ENCODE results near the gene CIC. TPM values are rescaled to one million over a fixed set of nuclear protein-coding genes. Genes with fewer than 3 reads are reported as not detected.

The CIC gene
- total and polyA plus RNA-seq, 2 of the 13 experiments (the other 11 are each of a cell fraction or from before 2014, with no cell fraction given): 5.9 to 8.0 TPM

DNA sequence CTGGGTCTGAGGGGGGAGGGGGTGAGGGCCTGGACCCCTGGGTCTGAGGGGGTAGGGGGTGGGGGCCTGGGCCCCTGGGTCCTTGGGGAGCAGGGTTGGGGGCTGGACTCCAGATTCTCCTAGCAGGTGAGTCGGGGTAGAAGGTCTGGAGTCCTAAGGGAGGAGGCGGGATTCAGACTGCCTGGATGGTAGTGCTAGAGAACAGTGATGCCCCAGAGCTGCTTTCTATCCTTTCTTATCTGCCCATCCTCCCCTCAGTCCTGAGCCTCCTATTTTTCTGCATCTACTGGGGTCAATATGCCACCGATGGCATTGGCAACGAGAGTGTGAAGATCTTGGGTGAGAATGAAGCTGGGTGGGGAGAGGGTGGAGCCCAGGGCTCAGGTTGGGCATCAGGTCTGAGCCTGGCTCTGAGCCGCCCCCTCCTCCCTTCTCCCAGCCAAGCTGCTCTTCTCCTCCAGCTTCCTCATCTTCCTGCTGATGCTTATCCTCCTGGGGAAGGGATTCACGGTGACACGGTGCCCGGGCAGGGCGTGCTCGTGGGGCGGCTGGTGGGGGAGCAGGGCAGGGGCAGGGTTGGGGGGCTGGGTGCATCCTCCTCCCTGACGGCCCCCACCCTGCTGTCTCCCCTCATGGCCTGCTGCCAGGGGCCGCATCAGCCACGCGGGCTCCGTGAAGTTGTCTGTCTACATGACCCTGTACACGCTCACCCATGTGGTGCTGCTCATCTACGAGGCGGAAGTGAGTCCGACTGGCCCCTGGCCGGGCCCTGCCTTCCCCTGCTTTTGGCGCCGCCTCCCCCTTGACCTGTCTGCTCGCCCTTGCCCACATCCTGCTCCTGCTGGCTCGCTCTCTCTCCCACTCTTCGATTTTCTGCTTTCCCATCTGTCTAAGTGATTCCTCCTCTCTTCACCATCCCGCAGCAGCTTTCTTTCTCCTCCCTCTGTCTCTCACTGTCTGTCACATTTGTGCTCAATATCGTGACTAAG lies 47.5 kb downstream of the CIC start (continued):
- TF ChIP-seq ZNF17 (CRISPR knock-in tag; IDR thresholded peaks at IDR 0.05): no peak
- TF ChIP-seq, protein P1, sequence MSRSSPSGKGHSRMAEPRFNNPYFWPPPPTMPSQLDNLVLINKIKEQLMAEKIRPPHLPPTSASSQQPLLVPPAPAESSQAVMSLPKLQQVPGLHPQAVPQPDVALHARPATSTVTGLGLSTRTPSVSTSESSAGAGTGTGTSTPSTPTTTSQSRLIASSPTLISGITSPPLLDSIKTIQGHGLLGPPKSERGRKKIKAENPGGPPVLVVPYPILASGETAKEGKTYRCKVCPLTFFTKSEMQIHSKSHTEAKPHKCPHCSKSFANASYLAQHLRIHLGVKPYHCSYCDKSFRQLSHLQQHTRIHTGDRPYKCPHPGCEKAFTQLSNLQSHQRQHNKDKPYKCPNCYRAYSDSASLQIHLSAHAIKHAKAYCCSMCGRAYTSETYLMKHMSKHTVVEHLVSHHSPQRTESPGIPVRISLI (CRISPR knock-in tag; IDR thresholded peaks at IDR 0.05; ENCODE audit: borderline replicate concordance): no peak
- TF ChIP-seq, protein P2, sequence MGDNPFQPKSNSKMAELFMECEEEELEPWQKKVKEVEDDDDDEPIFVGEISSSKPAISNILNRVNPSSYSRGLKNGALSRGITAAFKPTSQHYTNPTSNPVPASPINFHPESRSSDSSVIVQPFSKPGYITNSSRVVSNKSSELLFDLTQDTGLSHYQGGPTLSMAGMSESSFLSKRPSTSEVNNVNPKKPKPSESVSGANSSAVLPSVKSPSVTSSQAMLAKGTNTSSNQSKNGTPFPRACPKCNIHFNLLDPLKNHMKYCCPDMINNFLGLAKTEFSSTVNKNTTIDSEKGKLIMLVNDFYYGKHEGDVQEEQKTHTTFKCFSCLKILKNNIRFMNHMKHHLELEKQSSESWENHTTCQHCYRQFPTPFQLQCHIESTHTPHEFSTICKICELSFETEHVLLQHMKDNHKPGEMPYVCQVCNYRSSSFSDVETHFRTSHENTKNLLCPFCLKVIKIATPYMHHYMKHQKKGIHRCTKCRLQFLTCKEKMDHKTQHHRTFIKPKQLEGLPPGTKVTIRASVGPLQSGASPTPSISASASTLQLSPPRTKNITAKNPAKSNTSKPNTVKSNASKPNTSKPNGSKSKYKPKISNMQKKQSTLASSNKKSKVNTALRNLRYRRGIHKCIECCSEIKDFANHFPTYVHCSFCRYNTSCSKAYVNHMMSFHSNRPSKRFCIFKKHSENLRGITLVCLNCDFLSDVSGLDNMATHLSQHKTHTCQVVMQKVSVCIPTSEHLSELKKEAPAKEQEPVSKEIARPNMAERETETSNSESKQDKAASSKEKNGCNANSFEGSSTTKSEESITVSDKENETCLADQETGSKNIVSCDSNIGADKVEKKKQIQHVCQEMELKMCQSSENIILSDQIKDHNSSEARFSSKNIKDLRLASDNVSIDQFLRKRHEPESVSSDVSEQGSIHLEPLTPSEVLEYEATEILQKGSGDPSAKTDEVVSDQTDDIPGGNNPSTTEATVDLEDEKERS (CRISPR knock-in tag; IDR thresholded peaks at IDR 0.05): no peak
- no peak for TF ChIP-seq ZMYM2 (CRISPR knock-in tag; IDR thresholded peaks at IDR 0.05)
- TF ChIP-seq ETV6 (CRISPR knock-in tag; conservative IDR thresholded peaks at IDR 0.05): no peak
- TF ChIP-seq, protein P3, sequence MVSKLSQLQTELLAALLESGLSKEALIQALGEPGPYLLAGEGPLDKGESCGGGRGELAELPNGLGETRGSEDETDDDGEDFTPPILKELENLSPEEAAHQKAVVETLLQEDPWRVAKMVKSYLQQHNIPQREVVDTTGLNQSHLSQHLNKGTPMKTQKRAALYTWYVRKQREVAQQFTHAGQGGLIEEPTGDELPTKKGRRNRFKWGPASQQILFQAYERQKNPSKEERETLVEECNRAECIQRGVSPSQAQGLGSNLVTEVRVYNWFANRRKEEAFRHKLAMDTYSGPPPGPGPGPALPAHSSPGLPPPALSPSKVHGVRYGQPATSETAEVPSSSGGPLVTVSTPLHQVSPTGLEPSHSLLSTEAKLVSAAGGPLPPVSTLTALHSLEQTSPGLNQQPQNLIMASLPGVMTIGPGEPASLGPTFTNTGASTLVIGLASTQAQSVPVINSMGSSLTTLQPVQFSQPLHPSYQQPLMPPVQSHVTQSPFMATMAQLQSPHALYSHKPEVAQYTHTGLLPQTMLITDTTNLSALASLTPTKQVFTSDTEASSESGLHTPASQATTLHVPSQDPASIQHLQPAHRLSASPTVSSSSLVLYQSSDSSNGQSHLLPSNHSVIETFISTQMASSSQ (IDR thresholded peaks at IDR 0.05; ENCODE audit: low read depth): no peak
- TF ChIP-seq, protein P3 (CRISPR knock-in tag; IDR thresholded peaks at IDR 0.05; ENCODE audit: borderline replicate concordance): no peak
- TF ChIP-seq AGO2 (optimal IDR thresholded peaks at IDR 0.05; ENCODE audit: low read depth, low read length): no peak
- no peak for TF ChIP-seq ZNF251 (CRISPR knock-in tag; IDR thresholded peaks at IDR 0.05)
- TF ChIP-seq NR2F6 (IDR thresholded peaks at IDR 0.05): 0 out of 2 replicates have a peak, but pooled peaks have one; percentile 31
- peak; percentile 72 for TF ChIP-seq NR2F6 (CRISPR knock-in tag; IDR thresholded peaks at IDR 0.05)
- TF ChIP-seq MTA1 (CRISPR knock-in tag; IDR thresholded peaks at IDR 0.05; ENCODE audit: borderline replicate concordance): peak; percentile 25; the same call in 1 of the 2 replicates
- TF ChIP-seq ZNF790 (CRISPR knock-in tag; IDR thresholded peaks at IDR 0.05; ENCODE audit: borderline replicate concordance): no peak
- TF ChIP-seq ZFP62 (CRISPR knock-in tag; IDR thresholded peaks at IDR 0.05): no peak
- TF ChIP-seq ZBTB38 (CRISPR knock-in tag; IDR thresholded peaks at IDR 0.05): peak; percentile 33; the same call in 1 of the 2 replicates
- no peak for TF ChIP-seq ZNF431 (CRISPR knock-in tag; IDR thresholded peaks at IDR 0.05; ENCODE audit: borderline replicate concordance, low read depth)
- TF ChIP-seq, protein P4, sequence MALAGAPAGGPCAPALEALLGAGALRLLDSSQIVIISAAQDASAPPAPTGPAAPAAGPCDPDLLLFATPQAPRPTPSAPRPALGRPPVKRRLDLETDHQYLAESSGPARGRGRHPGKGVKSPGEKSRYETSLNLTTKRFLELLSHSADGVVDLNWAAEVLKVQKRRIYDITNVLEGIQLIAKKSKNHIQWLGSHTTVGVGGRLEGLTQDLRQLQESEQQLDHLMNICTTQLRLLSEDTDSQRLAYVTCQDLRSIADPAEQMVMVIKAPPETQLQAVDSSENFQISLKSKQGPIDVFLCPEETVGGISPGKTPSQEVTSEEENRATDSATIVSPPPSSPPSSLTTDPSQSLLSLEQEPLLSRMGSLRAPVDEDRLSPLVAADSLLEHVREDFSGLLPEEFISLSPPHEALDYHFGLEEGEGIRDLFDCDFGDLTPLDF (CRISPR knock-in tag; IDR thresholded peaks at IDR 0.05): no peak
- TF ChIP-seq, protein P5, sequence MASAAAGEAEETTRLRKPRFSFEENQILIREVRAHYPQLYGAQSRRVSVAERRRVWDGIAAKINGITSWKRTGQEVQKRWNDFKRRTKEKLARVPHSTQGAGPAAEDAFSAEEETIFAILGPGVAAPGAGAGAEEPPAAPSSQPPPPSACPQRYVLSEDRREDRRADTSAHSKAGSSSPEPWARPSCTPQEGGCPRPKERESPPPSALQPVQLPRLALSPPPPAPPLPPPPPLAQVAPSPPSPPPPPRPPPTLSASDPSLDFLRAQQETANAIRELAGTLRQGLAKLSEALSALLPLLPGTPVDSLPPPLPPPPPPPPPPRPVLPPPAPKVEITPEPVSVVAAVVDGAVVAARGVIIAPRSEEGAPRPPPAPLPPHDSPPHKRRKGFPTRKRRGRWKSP (CRISPR knock-in tag; IDR thresholded peaks at IDR 0.05): no peak
